Activated CD4-positive, alpha-beta T cell treated with anti-CD3 and anti-CD28 coated beads, Interleukin-10, Interleukin-2, amounts not matched to agents 100 ng/mL and 50 ng/mL, durations not matched to agents 16 hours and 8 hours (primary cell): Measurements from ENCODE around the gene LMF2.
"Not testable (repeated sequence)": the region's sequence is repeated elsewhere in the genome, so short reads cannot be mapped to it uniquely, and the experiment has no call there.

Source experiments
- DNase-seq: peaks from one replicate; pipeline ENCODE4 v3.0.0-alpha.2; 2020

LMF2 gene

GRCh38 chr22:50533856-50534711 is 26.6 kb upstream of the LMF2 start:
- DNase-seq: not testable (repeated sequence)

DNA sequence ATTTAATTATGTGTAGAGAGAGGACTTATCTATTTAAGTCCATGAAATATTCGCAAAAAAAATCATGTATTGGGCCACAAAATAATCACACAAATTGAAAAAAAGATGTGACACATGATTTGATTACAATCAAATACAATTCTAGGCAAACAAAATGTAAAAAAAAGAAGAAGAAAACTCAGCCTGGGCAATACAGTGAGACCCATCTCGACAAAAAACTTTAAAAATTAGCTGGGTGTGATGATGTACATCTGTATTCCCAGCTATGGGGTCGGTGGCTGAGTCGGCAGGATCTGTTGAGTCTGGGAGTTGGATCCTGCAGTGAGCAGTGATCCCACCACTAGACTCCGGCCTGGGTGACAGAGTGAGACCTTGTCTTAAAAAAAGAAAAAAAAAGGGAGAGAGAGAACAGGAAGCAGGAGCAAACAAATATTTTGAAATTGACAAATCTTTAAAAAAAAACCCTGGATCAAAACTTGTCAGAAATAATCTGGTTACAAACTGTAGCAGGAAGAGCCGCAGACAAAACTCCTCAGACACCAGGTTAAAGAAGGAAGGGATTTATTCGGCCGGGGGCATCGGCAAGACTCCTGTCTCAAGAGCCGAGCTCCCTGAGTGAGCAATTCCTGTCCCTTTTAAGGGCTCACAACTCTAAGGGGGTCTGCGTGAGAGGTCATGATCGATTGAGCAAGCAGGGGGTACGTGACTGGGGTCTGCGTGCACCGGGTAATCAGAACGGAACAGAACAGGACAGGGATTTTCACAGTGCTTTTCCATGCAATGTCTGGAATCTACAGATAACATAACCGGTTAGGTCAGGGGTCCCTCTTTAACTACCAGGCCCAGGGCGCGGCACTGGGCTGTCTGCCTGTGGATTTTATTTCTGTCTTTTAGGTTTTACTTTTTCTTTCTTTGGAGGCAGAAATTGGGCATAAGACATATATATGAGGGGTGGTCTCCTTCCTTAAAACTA is 25.6 kb upstream of the LMF2 start:
- no peak for DNase-seq

- peak; percentile 42 for DNase-seq
Observed at GRCh38 chr22:50531962-50532674, 24.6 kb upstream of the LMF2 start.

DNA sequence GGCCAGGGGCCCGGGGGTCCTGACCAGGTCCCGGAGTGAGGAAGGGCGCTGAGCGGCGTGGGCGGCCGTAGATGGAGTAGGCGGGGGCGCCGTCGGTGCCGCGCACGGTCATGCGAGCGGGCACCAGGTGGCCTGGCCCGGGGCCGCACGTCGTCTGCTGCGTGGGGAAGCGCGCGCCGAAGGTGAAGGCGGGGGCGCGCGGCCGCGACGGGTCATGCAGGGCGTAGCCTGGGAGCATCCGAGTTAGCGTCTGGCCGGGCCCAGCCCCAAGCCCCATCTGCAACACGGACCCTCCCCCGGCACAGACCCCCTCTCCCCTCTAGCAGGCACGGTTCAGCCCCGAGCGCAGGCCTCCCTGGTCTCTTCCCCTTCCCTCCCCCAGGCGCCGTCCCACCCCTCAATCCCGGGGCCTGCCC is 24.1 kb upstream of the LMF2 start:
- peak; percentile 84 for DNase-seq

- peak; percentile 94 for DNase-seq
Observed at GRCh38 chr22:50530877-50531545, 23.5 kb upstream of the LMF2 start.

- no peak for DNase-seq
Observed at GRCh38 chr22:50530580-50530876, 23.0 kb upstream of the LMF2 start.

DNA sequence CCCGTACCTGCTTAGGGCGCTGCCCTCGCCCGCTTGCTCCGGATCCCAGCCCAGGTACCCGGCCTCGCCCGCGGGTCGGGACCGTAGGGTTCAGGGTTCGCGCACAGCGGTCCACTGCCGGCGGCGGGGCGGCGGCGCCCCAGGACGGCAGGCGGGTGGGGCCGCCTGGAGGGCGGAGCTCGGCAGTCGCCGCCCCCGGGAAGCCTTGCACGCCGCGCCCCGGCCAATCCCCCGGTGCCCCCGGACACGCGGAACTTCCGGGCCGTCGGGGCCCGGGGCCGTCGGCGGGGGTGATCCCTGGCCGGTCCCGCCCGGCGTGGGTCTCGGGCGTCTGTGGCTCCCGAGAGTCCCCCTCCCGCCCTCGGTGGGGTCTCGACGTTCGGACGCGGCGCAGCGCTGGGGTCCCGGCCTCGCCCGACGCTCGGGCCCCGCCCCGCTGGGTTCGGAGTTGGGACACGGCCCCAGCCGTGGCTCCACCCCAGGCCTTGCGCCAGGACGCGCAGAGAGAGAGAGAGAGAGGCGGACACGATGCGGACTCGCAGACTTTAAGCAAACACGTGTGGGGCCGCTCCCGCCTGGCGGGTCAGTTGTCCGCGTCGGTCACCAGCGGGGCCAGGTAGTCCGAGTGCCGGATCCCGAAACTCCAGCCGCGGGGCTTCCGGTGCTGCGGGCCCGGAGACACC is 22.5 kb upstream of the LMF2 start, which contains the start of gene TYMP:
Gene TYMP (minus strand): TSS at position 116 of the 683 bp plus-strand sequence. CDS start 303 bp downstream, outside the sequence.
- peak; percentile 87 for DNase-seq

GRCh38 chr22:50529416-50529896 is 22.0 kb upstream of the LMF2 start:
- no peak for DNase-seq

DNA sequence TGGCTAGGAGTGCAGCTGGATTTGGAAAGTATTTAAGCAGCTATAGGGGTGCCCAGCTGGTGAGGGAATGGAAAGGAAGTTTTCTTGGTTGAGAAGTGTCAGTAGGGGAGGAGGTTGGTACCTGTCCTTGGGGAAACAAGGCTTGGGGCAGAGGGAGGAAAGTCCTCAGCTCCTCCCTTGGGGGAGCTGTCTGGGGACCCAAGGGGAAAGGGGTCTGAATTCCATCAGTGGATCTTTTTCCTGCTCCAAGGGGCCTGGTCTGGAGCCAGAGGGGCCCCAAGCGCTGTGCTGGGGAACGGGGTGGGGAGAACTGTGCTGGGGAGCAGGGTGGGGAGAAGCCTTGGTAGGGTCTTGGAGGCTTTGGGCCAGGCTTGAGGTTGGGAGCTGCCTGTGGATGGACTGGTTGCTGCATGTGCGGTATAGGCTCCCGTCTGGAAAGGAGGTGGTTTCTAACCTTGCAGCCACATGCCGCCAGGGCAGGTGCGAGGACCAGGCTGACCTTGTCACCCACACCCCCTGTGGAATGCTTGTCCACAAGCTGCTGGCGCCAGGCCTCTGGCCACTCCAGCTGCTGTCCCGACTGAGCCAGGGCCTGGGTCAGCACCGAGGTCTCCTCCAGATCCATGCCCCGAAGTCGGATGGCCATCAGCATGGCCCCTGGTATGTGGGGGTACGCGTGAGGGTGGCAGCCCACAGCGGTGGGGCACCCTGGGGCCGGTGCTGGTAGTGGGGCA is 21.3 kb upstream of the LMF2 start:
- DNase-seq: no peak

DNA sequence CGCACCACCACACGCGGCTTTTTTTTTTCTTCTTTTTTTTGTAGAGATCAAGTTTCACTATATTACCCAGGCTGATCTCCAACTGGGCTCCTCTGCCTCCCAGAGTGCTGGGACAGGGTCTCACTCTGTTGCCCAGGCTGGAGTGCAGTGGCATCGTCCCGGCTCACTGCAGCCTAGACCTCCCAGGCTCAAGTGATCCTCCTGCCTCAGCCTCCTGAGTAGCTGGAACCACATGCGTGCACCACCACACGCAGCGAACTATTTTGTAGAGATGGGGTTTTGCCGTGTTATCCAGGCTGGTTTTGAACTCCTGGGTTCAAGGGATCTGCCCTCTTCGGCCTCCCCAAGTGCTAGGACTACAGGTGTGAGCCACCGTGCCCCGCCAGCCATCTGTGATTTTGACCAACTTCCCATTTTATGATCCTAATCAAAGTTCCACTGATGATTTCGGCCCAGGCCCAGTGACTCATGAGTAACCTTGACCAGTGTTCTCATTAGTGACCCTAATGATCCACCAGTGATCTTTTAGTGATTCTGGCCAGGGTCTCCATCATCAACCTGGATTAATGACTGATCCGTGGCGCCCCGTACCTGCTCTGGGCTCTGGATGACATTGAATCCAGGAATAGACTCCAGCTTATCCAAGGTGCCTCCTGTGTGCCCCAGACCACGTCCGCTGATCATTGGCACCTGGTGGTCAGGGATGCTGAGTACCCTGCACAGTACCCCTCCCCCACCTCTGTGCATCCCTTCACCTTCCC is 20.6 kb upstream of the LMF2 start:
- no peak for DNase-seq

DNA sequence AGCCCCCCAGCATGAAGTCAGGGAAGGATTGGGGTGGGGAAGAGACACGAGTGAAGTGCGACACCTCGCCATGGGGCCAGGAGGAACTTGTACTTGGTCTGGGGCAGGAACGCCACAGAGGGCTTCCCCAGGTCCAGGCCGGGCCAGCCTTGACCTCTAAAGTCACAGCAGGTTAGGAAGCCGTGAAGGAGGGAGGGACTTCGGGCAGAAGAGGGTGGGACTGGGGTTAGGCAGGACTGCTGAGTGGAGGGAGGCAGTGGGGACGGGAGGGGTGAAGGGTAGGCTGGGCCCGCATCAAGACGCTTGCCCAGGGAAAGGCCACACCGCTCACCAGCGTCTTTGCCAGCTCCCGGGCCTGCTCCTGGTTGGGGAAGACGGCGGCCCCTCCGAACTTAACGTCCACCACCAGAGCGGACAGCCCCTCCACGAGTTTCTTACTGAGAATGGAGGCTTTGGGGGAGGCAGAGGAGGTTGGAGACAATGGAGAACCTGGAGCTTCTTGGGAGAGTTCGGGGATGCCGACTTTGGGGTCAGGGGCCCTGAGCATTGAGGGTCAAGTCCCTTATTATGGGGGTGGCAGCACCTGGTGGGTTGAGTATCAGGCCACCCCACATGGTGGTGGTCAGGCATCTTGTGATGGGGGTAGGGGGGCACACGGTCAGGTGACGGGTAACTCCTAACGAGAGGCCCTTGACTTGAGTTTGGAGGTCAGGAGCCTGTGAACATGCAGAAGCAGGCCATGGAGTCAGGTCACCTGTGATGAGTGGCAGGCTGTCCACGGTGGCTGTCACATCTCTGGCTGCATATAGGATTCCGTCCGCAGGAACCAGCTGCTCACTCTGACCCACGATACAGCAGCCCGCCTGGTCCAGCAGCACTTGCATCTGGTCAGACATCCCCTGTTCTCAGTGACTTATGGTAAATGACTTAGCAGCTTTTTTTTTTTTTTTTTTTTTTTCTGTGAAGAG is 19.6 kb upstream of the LMF2 start:
- DNase-seq: peak; percentile 83

DNA sequence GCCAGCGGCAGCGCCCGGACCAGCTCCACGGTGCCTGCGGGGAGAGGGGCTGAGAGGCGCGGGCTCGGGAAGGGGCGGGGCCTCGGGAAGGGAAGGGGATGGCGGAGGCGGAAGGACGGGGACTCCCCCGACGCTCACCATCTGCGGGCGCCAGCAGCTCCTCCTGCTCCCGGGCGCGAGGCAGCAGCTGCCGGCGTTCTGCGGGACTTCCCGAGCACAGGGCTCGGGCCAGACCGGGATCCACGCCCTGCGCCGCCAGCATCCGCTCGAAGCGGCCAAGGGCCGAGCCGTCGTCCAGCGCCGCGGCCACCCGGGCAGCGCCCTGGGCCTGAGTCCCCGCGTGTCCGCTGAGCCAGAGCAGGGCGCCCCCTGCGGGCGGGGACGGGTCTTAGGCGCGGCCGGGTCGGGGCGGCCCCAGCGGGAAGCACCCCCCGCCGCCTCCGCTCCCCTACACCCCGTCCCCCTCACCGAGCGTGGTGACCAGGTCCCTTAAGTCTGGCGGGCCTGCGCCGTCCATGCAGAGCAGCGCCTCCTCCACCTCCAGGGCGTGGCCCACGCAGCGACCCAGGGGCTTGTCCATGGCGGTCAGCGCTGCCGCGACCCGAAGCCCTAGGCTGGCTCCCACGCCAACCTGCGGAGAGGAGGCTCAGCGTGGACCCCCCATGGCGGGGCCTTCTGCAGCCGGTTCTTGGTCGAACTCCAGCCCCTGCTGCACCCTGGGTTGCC is 18.8 kb upstream of the LMF2 start:
- DNase-seq: peak; percentile 93

DNA sequence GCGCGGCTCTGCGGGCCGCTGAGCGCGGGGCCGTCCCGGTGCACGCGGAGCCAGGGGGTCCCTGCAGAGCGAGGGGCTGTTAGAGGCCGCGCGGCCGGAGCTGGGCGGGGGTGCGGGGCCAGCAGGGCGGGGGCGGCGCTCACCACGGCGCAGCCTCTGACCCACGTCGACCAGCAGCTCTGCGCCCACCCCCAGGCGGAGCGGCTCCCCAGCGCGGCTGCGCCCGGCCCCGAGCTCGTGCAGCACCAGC is 18.3 kb upstream of the LMF2 start:
- no peak for DNase-seq

DNA sequence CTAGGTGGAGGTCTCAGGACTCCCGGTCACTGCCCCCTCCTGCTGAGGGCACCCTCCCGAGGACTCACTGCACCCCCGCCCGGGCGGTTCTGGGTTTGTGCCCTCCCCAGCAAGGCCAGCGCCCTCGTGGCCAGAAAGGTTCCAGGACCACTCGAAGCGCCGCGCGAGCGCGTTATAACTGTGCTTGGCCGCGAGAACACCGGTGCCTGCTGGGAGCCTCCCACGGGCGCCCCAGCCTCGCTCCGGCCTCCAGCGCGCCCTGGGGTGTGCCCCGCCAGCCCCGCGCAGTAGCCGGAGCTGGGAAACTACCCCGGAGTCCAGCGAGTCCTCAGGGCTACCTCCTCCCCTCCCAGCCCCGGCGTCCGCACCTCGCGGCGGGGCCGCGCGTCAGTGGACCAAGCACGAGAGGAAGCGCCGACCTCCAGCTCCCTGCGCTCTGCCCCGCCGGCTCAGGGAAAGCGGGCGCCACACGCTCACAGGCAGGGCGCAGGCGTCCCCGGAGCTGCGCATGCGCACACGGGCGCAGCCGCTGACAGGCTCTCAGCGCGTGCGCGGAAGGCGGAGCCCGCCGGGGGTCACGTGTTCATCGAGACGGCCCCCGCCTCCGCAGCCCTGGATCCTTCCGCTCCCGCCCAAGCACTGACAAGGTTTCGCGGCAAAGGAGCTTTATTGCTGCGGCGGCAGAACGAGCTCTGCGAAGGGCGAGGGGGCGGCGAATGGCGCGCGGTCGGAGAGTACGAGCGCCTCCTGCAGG is 17.8 kb upstream of the LMF2 start, which contains the start of gene SCO2:
Gene SCO2 (minus strand): TSS at position 495 of the 754 bp plus-strand sequence. CDS start 1,187 bp downstream, outside the sequence.
- DNase-seq: peak; percentile 99

- no peak for DNase-seq
Observed at GRCh38 chr22:50524676-50525103, 17.2 kb upstream of the LMF2 start.

DNA sequence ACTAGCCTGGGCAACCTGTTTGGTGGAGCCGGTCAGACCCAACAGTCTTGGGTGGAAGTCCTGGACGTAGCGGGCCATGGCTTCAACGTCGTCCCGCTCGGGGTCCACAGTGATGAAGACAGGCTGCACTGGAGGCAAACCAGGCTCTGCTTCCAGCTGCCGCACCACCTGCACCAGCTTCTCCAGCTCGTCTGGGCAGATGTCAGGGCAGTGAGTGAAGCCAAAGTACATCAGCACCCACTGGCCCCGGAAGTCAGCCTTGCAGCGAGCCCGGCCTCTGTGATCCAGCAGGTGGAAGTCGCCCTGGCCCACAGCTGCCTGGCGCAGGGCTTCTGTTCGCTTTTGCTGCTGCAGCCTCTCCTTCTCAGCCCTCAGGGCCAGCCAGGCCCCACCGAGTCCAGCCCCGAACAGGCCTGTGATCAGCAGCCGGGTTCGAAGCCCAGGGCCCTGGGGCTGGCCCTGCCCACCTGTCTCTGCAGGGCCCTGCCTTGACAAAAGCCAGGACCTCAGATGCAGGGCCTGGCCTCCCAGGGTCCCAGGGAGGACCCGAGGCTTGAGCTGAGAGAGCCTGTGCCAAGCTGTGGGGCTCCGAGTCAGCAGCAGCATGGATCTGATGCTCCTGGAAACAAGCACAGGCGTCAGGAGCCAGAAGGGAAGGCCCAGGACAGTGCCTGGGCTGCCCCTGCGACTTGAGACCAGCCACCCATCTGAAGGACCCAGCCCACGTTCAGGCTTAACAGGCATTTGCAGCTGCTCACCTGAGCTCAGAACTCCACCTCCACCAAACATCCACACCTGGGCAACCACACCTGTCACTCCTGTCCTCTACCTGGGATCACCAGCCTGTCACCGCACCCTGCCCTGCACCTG is 16.5 kb upstream of the LMF2 start:
- DNase-seq: no peak

- DNase-seq: no peak
Observed at GRCh38 chr22:50523458-50523805, 15.9 kb upstream of the LMF2 start.
